GM19193 (cell line): ENCODE results near the gene UXT.

Experiments used
- POLR2A ChIP-seq: IDR thresholded peaks from 4 replicates; pipeline ENCODE4 v1.6.1; 2011; ENCODE audit not compliant: insufficient read depth, insufficient read length; ENCODE audit errors: extremely low read depth

Gene UXT

DNA sequence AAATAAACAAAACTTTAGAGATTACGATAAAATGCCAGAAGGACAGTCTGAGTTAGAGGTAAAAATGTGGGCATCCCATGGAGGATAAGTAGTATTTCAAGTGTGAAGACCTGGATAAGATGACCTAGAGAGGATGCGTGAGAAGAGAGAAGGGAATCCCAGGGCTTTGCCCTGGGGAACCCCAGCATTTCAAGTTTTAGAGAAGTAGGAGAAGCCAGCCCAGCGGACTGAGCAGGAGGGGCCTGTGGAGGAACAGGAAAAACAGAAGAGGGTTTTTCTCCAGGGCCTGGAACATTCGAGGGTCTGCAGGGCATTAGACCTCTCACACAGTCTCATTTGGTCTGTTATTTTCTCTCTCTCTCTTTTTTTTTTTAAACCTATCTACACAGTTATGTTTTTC is 26.3 kb downstream of the UXT start:
- TF ChIP-seq POLR2A: no peak

- no peak for TF ChIP-seq POLR2A
These were observed 27.3 kb downstream of the UXT start for GRCh38 chrX:47631676-47632075.

- no peak for TF ChIP-seq POLR2A
These were observed 29.4 kb downstream of the UXT start, which contains the start of gene CFP for GRCh38 chrX:47629419-47630200. Gene CFP (minus strand): TSS chrX:47629930. CDS start chrX:47629844, 86 bp downstream.

GRCh38 chrX:47628982-47629381 is 30.0 kb downstream of the UXT start:
- TF ChIP-seq POLR2A: no peak

DNA sequence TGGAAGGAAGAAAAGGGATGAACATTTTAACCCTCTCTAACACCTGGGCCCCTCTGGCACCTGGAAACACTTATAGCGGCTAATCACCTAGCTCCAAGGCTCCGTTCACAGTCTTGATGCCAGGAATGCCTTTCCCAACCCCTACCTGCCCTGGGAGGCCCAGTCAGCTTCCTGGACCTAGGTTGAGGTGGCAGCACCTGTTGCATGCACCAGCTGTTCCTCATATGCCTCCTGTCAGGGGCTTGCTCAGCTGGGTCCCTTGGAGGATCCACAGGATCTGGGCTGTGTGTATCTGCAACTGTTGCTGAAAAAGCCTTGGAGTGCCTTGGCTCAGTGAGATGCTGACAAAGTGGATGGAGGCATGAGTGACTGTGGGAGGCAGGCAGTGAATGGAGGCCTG is 33.6 kb downstream of the UXT start:
- TF ChIP-seq POLR2A: no peak

DNA sequence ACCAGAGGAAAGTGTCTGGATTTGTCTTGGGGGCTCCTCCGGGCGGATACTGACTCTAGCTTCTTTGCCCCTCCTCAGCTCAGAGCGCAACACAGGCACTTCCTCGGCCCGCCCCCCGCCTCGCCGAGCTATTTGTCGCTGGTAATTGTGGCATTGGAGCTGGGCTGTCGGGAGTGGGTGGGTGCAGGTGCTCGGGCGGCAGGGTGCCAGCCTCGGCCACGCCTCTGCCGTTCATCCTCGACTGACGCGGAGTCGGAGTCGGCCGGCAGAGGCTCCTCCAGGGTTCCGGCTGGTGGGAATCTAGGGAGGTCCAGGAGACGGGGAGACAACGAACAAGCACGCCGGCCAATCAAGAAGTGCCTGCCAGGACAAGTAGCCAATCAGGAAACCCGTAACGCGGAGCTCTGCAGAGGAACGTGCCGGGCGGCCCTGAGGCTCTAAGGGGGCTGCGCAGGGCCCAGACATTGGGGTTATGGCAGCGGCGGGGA is 35.4 kb downstream of the UXT start:
- no peak for TF ChIP-seq POLR2A

- no peak for TF ChIP-seq POLR2A
These were observed 37.1 kb downstream of the UXT start for GRCh38 chrX:47621851-47622250.

DNA sequence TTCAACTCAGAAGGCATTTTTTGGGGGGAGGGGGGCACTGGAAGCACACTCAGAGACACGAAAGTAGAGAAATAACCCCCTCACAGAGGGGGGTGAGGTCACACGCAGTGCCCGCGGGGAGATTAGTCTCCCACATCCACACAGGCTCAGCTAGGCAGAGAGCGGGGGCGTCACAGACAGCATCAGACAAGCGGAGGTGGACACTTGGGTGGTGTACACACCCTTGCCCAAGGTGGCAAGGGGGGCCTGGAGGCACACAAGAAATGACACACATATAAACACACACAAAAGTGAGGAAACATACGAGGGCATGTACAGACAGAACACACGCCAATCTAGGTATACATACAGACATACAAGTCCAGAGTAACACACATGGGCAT is 38.7 kb downstream of the UXT start:
- TF ChIP-seq POLR2A: no peak

GRCh38 chrX:47619486-47620302 is 39.3 kb downstream of the UXT start, which contains the start of gene SYN1:
Gene SYN1 (minus strand): TSS chrX:47619857. CDS start chrX:47619728, 129 bp downstream.
- TF ChIP-seq POLR2A: no peak

DNA sequence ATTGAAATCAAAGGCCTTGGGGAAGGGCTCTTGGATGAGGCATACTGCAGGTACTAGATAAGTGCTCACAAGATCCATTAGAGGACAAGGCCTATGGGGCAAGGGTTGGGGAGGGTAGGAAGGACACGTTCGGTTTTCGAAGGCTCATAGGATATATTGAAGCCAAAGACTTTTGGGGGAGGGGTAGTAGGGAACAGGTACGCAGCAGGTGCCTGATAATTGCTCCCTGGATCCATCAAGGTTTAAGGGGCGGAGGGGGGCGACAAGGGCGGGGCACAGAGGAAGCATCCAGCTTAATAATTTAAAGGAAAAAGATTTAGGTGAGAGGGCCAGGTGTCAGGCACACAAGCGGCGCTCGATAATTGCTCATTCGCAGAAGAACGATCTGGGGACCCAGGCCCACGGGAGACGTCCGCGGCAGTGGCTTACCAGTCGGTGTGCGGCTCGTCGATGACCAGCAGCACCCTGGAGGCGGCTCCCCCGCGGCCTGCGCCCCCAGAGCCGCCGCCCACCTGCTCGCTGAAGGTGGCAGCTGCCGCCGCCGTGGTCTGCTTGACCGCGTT is 40.0 kb downstream of the UXT start:
- TF ChIP-seq POLR2A: no peak

GRCh38 chrX:47614618-47615017 is 44.4 kb downstream of the UXT start:
- TF ChIP-seq POLR2A: no peak

- TF ChIP-seq POLR2A: no peak
These were observed 45.9 kb downstream of the UXT start for GRCh38 chrX:47613082-47613481.

- no peak for TF ChIP-seq POLR2A
These were observed 46.6 kb downstream of the UXT start for GRCh38 chrX:47612418-47612817.

GRCh38 chrX:47611926-47612325 is 47.1 kb downstream of the UXT start:
- no peak for TF ChIP-seq POLR2A

- TF ChIP-seq POLR2A: no peak
These were observed 47.5 kb downstream of the UXT start for GRCh38 chrX:47611489-47611888.
